Liver (tissue), 9 donors: ENCODE measurements around the gene ZSWIM2. TPM values are rescaled to one million over a fixed set of nuclear protein-coding genes. Genes with fewer than 3 reads are reported as not detected.

Source experiments
- DNase-seq: peaks from one replicate; pipeline ENCODE4 v3.0.0-alpha.2; 2017; ENCODE audit warnings: low spot score
- H3K27ac ChIP-seq, 2 donors: one replicate each; pipeline ENCODE4 v1.7.0; 2013; ENCODE audit warnings: inconsistent platforms in 2 of 2, low read length in 2 of 2, control low read depth in 1 of 2, low read depth in 1 of 2, mild to moderate bottlenecking in 1 of 2
- H3K27me3 ChIP-seq, 4 donors: one replicate each; pipeline versions ENCODE4 v1.6.1 to v1.7.0; 2013; ENCODE audit warnings: low read length in 3 of 4, inconsistent platforms in 1 of 4, mild to moderate bottlenecking in 1 of 4, moderate library complexity in 1 of 4; ENCODE audit not compliant: control insufficient read depth in 4 of 4, insufficient read depth in 4 of 4
- H3K36me3 ChIP-seq, 4 donors: one replicate each; pipeline versions ENCODE4 v1.6.1 to v1.7.0; 2013; ENCODE audit warnings: low read length in 3 of 4, mild to moderate bottlenecking in 3 of 4, low read depth in 1 of 4, moderate library complexity in 1 of 4; ENCODE audit not compliant: control insufficient read depth in 4 of 4, insufficient read depth in 3 of 4
- H3K4me1 ChIP-seq, 4 donors: one replicate each; pipeline versions ENCODE4 v1.6.1 to v1.7.0; 2013; ENCODE audit warnings: low read length in 3 of 4, mild to moderate bottlenecking in 3 of 4, moderate library complexity in 1 of 4; ENCODE audit not compliant: control insufficient read depth in 4 of 4, insufficient read depth in 4 of 4
- H3K4me3 ChIP-seq, 3 donors: one replicate each; pipeline versions ENCODE4 v1.6.1 to v1.7.0; 2013; ENCODE audit warnings: low read length in 3 of 3, control low read depth in 1 of 3, low read depth in 1 of 3, mild to moderate bottlenecking in 1 of 3
- H3K9ac ChIP-seq, 2 donors: one replicate each; pipeline ENCODE4 v1.7.0; 2013; ENCODE audit warnings: low read length in 2 of 2, mild to moderate bottlenecking in 2 of 2, moderate library complexity in 2 of 2, control low read depth in 1 of 2, low read depth in 1 of 2
- H3K9me3 ChIP-seq, 4 donors: one replicate each; pipeline versions ENCODE4 v1.6.1 to v1.7.0; 2013; ENCODE audit warnings: low read length in 3 of 4; ENCODE audit not compliant: control insufficient read depth in 4 of 4
- ATF3 ChIP-seq: IDR thresholded peaks from 2 replicates; pipeline ENCODE4 v1.6.1; 2016; ENCODE audit warnings: antibody characterized with exemption
- CTCF ChIP-seq: fragments of 150-350 bp; IDR thresholded peaks from 2 replicates; pipeline ENCODE4 v1.5.1; 2017; ENCODE audit warnings: improper control_type of control experiment, low read depth, low read length; ENCODE audit not compliant: missing input control
- EGR1 ChIP-seq, 2 donors: IDR thresholded peaks; 2 replicates each; pipeline ENCODE4 v1.6.1; 2016 to 2018; ENCODE audit warnings: antibody characterized with exemption in 2 of 2, low read depth in 2 of 2
- FOXA1 ChIP-seq: IDR thresholded peaks from 2 replicates; pipeline ENCODE4 v1.6.1; 2016; ENCODE audit warnings: antibody characterized with exemption
- FOXA2 ChIP-seq: IDR thresholded peaks from 2 replicates; pipeline ENCODE4 v1.6.1; 2016; ENCODE audit warnings: antibody characterized with exemption
- GABPA ChIP-seq, 2 donors: IDR thresholded peaks in 1 of 2; conservative IDR thresholded peaks in 1 of 2; 2 replicates each; pipeline ENCODE4 v1.6.1; 2016; ENCODE audit warnings: antibody characterized with exemption in 2 of 2, mild to moderate bottlenecking in 1 of 2, moderate library complexity in 1 of 2
- HNF4A ChIP-seq, 2 donors: conservative IDR thresholded peaks; 2 replicates each; pipeline ENCODE4 v1.6.1; 2016; ENCODE audit warnings: antibody characterized with exemption in 2 of 2, mild to moderate bottlenecking in 2 of 2
- HNF4G ChIP-seq: IDR thresholded peaks from 2 replicates; pipeline ENCODE4 v1.6.1; 2016; ENCODE audit warnings: antibody characterized with exemption
- JUND ChIP-seq, 2 donors: IDR thresholded peaks; 2 replicates each; pipeline ENCODE4 v1.6.1; 2016; ENCODE audit warnings: antibody characterized with exemption in 2 of 2
- MAX ChIP-seq: IDR thresholded peaks from 2 replicates; pipeline ENCODE4 v1.6.1; 2016; ENCODE audit warnings: antibody characterized with exemption
- NR2F2 ChIP-seq: IDR thresholded peaks from 2 replicates; pipeline ENCODE4 v1.6.1; 2016; ENCODE audit warnings: antibody characterized with exemption
- RAD21 ChIP-seq, 2 donors: IDR thresholded peaks; 2 replicates each; pipeline ENCODE4 v1.6.1; 2016; ENCODE audit warnings: antibody characterized with exemption in 2 of 2, mild to moderate bottlenecking in 2 of 2
- REST ChIP-seq: IDR thresholded peaks from 2 replicates; pipeline ENCODE4 v1.6.1; 2016; ENCODE audit warnings: antibody characterized with exemption, mild to moderate bottlenecking
- RXRA ChIP-seq, 2 donors: IDR thresholded peaks; 2 replicates each; pipeline ENCODE4 v1.6.1; 2017 to 2018; ENCODE audit warnings: antibody characterized with exemption in 2 of 2, mild to moderate bottlenecking in 1 of 2
- SP1 ChIP-seq: IDR thresholded peaks from 2 replicates; pipeline ENCODE4 v1.6.1; 2018; ENCODE audit warnings: antibody characterized with exemption, mild to moderate bottlenecking
- TAF1 ChIP-seq: conservative IDR thresholded peaks from 2 replicates; pipeline ENCODE4 v1.6.1; 2016; ENCODE audit warnings: antibody characterized with exemption, mild to moderate bottlenecking
- YY1 ChIP-seq: IDR thresholded peaks from 2 replicates; pipeline ENCODE4 v1.6.1; 2016; ENCODE audit warnings: antibody characterized with exemption, mild to moderate bottlenecking
- ZBTB33 ChIP-seq: IDR thresholded peaks from 2 replicates; pipeline ENCODE4 v1.6.1; 2016; ENCODE audit warnings: antibody characterized with exemption
- WGBS: extraction: QIAGEN DNeasy Blood & Tissue Kit; methylation state at CpG from one replicate; pipeline ENCODE4 v1.1.7; 2013; 5-methylcytosine and 5-hydroxymethylcytosine counted together
- polyA plus RNA-seq, 2 donors: library from polyadenylated mRNA; stranded (reverse) in 1 of 2; unstranded in 1 of 2; fragments of 200-250 nt in 1 of 2; fragments of >200 nt in 1 of 2; fragmentation: Nextera tagmentation in 1 of 2; extraction: Ambion mirVana in 1 of 2; gene quantifications; one replicate each; pipeline versions ENCODE4 v1.2.1 to v1.2.3, GENCODE V29; 2013 to 2015
- total RNA-seq, 2 donors: library from RNA; depleted of rRNA; stranded (reverse); fragments of >200 nt; gene quantifications; one replicate each; pipeline ENCODE4 v1.2.3, GENCODE V29; 2014
- donor health status: healthy.
- donor health status: healthy.
- donor health status: healthy.
- donor health status: healthy.
- donor health status: healthy.

The ZSWIM2 gene
- total and polyA plus RNA-seq, 4 donors: not detected

GRCh38 chr2:186895451-186895850 is 46.5 kb upstream of the ZSWIM2 start:
- Histone ChIP-seq H3K4me3 (no peak overlapping the region), H3K27me3 (no peaks in the 10 kb centered on the region), H3K36me3 (no peaks in the 10 kb centered on the region), H3K9ac (no peak overlapping the region), H3K9me3 (no peaks in the 10 kb centered on the region), H3K4me1 (no peaks in the 10 kb centered on the region), H3K27ac (no peak overlapping the region)
- DNase-seq: no peak
- 81% methylated on average over 2 of the region's 2 CpGs for WGBS
- TF ChIP-seq RAD21 (IDR thresholded peaks at IDR 0.05) (no peak), FOXA1 (no peak), ATF3 (no peak), REST (no peak), GABPA (IDR thresholded peaks at IDR 0.05 in 1 of 2, conservative IDR thresholded peaks at IDR 0.05 in 1 of 2) (no peak), MAX (no peak), ZBTB33 (no peak), HNF4G (no peak), SP1 (no peak), CTCF (no peak), NR2F2 (no peak), YY1 (no peak), FOXA2 (no peak), JUND (IDR thresholded peaks at IDR 0.05) (no peak), RXRA (IDR thresholded peaks at IDR 0.05) (no peak), TAF1 (no peak), EGR1 (IDR thresholded peaks at IDR 0.05; ENCODE audit: low read depth in 2 of 2) (no peak), HNF4A (conservative IDR thresholded peaks at IDR 0.05) (no peak)

GRCh38 chr2:186894478-186894877 is 45.5 kb upstream of the ZSWIM2 start:
- H3K27me3 ChIP-seq: no peaks in the 10 kb centered on the region
- H3K36me3 ChIP-seq: no peaks in the 10 kb centered on the region
- H3K27ac ChIP-seq: no peak overlapping the region
- H3K9me3 ChIP-seq: no peaks in the 10 kb centered on the region
- H3K4me1 ChIP-seq: no peaks in the 10 kb centered on the region
- DNase-seq: no peak
- no peak for TF ChIP-seq EGR1 (IDR thresholded peaks at IDR 0.05; ENCODE audit: low read depth in 2 of 2)
- TF ChIP-seq FOXA2: no peak
- no peak for TF ChIP-seq MAX
- TF ChIP-seq GABPA (IDR thresholded peaks at IDR 0.05 in 1 of 2, conservative IDR thresholded peaks at IDR 0.05 in 1 of 2): no peak
- no peak for TF ChIP-seq ATF3
- no peak for TF ChIP-seq SP1
- TF ChIP-seq RXRA (IDR thresholded peaks at IDR 0.05): no peak
- TF ChIP-seq CTCF: no peak
- TF ChIP-seq HNF4A (conservative IDR thresholded peaks at IDR 0.05): no peak
- TF ChIP-seq HNF4G: no peak
- TF ChIP-seq JUND (IDR thresholded peaks at IDR 0.05): no peak
- no peak for TF ChIP-seq ZBTB33
- 49% methylated on average over 5 of the region's 5 CpGs for WGBS
- H3K9ac ChIP-seq: no peak overlapping the region
- H3K4me3 ChIP-seq: no peak overlapping the region
